ENCODE results near the gene TRIB2. TPM values are rescaled to one million over a fixed set of nuclear protein-coding genes. Genes with fewer than 3 reads are reported as not detected.

Gene TRIB2
- total and polyA plus RNA-seq, 2 of the 13 experiments (the other 11 are each of a cell fraction or from before 2014, with no cell fraction given): 1.1 to 2.3 TPM

GRCh38 chr2:12717191-12718014, 667 bp downstream of the TRIB2 start (continued):
- TF ChIP-seq UBTF (CRISPR knock-in tag; IDR thresholded peaks at IDR 0.05) (peak; percentile 41; the same call in 1 of the 2 replicates), KLF12 (CRISPR knock-in tag; IDR thresholded peaks at IDR 0.05; ENCODE audit: borderline replicate concordance) (0 out of 2 replicates have a peak, but pooled peaks have one; percentile 29), RBFOX2 (IDR thresholded peaks at IDR 0.05; ENCODE audit: low read depth, low read length) (peak; percentile 66), PRDM10 (CRISPR knock-in tag; IDR thresholded peaks at IDR 0.05; ENCODE audit: low read depth) (0 out of 2 replicates have a peak, but pooled peaks have one; percentile 29), ZBTB42 (CRISPR knock-in tag; IDR thresholded peaks at IDR 0.05) (0 out of 2 replicates have a peak, but pooled peaks have one; percentile 66), SRSF1 (optimal IDR thresholded peaks at IDR 0.05; ENCODE audit: low read depth, low read length) (no peak), MXD4 (CRISPR knock-in tag; IDR thresholded peaks at IDR 0.05) (no peak), MTA1 (CRISPR knock-in tag; IDR thresholded peaks at IDR 0.05; ENCODE audit: borderline replicate concordance) (peak; percentile 37; the same call in 1 of the 2 replicates), CERS6 (CRISPR knock-in tag; IDR thresholded peaks at IDR 0.05) (no peak), KDM5A (IDR thresholded peaks at IDR 0.05; ENCODE audit: borderline replicate concordance, low read length) (no peak), MYC (CRISPR knock-in tag; IDR thresholded peaks at IDR 0.05; ENCODE audit: borderline replicate concordance) (peak; percentile 20; the same call in 1 of the 2 replicates), MAFF (IDR thresholded peaks at IDR 0.05; ENCODE audit: low read depth, low read length) (no peak), AGO2 (optimal IDR thresholded peaks at IDR 0.05; ENCODE audit: low read depth, low read length) (peak; percentile 48), SPEN (CRISPR knock-in tag; IDR thresholded peaks at IDR 0.05; ENCODE audit: low read depth) (peak; percentile 28; the same call in 1 of the 2 replicates)
- TF ChIP-seq, protein P1, sequence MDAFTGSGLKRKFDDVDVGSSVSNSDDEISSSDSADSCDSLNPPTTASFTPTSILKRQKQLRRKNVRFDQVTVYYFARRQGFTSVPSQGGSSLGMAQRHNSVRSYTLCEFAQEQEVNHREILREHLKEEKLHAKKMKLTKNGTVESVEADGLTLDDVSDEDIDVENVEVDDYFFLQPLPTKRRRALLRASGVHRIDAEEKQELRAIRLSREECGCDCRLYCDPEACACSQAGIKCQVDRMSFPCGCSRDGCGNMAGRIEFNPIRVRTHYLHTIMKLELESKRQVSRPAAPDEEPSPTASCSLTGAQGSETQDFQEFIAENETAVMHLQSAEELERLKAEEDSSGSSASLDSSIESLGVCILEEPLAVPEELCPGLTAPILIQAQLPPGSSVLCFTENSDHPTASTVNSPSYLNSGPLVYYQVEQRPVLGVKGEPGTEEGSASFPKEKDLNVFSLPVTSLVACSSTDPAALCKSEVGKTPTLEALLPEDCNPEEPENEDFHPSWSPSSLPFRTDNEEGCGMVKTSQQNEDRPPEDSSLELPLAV (CRISPR knock-in tag; conservative IDR thresholded peaks at IDR 0.05; ENCODE audit: low read depth): no peak
- TF ChIP-seq, protein P2, sequence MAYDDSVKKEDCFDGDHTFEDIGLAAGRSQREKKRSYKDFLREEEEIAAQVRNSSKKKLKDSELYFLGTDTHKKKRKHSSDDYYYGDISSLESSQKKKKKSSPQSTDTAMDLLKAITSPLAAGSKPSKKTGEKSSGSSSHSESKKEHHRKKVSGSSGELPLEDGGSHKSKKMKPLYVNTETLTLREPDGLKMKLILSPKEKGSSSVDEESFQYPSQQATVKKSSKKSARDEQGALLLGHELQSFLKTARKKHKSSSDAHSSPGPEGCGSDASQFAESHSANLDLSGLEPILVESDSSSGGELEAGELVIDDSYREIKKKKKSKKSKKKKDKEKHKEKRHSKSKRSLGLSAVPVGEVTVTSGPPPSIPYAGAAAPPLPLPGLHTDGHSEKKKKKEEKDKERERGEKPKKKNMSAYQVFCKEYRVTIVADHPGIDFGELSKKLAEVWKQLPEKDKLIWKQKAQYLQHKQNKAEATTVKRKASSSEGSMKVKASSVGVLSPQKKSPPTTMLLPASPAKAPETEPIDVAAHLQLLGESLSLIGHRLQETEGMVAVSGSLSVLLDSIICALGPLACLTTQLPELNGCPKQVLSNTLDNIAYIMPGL (CRISPR knock-in tag; IDR thresholded peaks at IDR 0.05; ENCODE audit: borderline replicate concordance in 1 of 2, low read depth in 1 of 2): 0 out of 4 replicates have a peak, but pooled peaks of 1 of the 2 experiments have one; percentile 37
